ENCODE results near the gene AHCYL1. TPM values are rescaled to one million over a fixed set of nuclear protein-coding genes. Genes with fewer than 3 reads are reported as not detected.

Gene AHCYL1
- total and polyA plus RNA-seq, 10 of the 15 experiments (the other 5 are each of a cell fraction or from before 2014, with no cell fraction given), result 24.7 to 73.6 (median 46.8) TPM

DNA sequence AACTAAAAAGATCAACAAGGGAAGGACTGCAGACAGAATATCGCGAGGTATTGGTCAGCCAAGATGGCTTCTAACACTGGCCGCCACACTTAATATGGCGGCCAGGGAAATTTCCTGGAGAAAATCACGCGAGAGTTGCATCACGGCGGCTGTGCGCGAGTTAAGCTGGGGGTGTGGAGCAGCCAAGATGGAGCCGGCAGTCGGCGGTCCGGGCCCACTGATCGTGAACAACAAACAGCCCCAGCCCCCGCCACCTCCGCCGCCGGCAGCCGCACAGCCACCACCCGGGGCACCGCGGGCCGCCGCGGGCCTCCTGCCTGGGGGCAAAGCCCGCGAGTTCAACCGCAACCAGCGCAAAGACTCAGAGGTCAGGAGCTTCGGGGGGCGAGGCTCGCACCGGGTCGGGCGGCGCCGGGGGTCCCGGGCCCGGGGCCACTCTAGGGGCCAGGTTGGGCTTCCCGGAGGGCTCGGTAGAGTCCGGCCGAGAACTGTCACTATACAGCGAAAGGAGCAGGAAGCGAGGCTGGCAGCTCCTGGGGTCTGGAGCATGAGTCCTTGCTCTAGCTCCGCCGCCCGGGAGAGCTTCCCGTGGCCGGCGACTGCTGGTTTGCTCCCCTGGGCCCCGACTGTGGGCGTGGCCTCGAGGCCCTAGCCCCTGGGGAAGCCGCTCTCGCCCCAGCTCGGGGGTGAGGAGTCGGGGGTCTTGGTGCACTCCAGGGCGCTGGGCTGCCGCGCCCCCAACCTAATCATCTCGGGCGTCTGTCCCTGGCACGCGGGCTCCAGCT, 50.1 kb downstream of the AHCYL1 start, which contains the start of gene STRIP1 (continued):
- TF ChIP-seq ZNF592 (IDR thresholded peaks at IDR 0.05) (peak; percentile 100), ATF7 (IDR thresholded peaks at IDR 0.05; ENCODE audit: low read depth) (peak; percentile 56; the same call in 1 of the 2 replicates), STAT1 (conservative IDR thresholded peaks at IDR 0.05) (no peak), CBFB (IDR thresholded peaks at IDR 0.05; ENCODE audit: low read depth) (peak; percentile 98), KLF5 (IDR thresholded peaks at IDR 0.05; ENCODE audit: partially characterized antibody) (peak; percentile 96), DPF2 (IDR thresholded peaks at IDR 0.05) (0 out of 2 replicates have a peak, but pooled peaks have one; percentile 34), PAX8 (IDR thresholded peaks at IDR 0.05) (no peak), CTCF (IDR thresholded peaks at IDR 0.05 in 2 of 3, conservative IDR thresholded peaks at IDR 0.05 in 1 of 3; ENCODE audit: control insufficient read depth in 2 of 3, extremely low read depth in 1 of 3, insufficient read depth in 1 of 3, low read depth in 3 of 3, low read length in 3 of 3) (no peak), MXI1 (IDR thresholded peaks at IDR 0.05; ENCODE audit: low read depth, low read length) (peak; percentile 91; the same call in 1 of the 2 replicates), ZNF207 (IDR thresholded peaks at IDR 0.05; ENCODE audit: borderline replicate concordance) (peak; percentile 78; the same call in 1 of the 2 replicates), BRCA1 (IDR thresholded peaks at IDR 0.05; ENCODE audit: low read depth, low read length) (peak; percentile 95), ZBED1 (IDR thresholded peaks at IDR 0.05; ENCODE audit: borderline replicate concordance) (no peak), NR2C1 (IDR thresholded peaks at IDR 0.05) (peak; percentile 93), POLR2A (IDR thresholded peaks at IDR 0.05; ENCODE audit: low read depth, low read length) (peak; percentile 86)
- TF ChIP-seq, protein P1, sequence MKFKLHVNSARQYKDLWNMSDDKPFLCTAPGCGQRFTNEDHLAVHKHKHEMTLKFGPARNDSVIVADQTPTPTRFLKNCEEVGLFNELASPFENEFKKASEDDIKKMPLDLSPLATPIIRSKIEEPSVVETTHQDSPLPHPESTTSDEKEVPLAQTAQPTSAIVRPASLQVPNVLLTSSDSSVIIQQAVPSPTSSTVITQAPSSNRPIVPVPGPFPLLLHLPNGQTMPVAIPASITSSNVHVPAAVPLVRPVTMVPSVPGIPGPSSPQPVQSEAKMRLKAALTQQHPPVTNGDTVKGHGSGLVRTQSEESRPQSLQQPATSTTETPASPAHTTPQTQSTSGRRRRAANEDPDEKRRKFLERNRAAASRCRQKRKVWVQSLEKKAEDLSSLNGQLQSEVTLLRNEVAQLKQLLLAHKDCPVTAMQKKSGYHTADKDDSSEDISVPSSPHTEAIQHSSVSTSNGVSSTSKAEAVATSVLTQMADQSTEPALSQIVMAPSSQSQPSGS (IDR thresholded peaks at IDR 0.05; ENCODE audit: low read length), result peak; percentile 89
- TF ChIP-seq, protein P2, sequence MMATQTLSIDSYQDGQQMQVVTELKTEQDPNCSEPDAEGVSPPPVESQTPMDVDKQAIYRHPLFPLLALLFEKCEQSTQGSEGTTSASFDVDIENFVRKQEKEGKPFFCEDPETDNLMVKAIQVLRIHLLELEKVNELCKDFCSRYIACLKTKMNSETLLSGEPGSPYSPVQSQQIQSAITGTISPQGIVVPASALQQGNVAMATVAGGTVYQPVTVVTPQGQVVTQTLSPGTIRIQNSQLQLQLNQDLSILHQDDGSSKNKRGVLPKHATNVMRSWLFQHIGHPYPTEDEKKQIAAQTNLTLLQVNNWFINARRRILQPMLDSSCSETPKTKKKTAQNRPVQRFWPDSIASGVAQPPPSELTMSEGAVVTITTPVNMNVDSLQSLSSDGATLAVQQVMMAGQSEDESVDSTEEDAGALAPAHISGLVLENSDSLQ (IDR thresholded peaks at IDR 0.05), result peak; percentile 73
- TF ChIP-seq, protein P3, sequence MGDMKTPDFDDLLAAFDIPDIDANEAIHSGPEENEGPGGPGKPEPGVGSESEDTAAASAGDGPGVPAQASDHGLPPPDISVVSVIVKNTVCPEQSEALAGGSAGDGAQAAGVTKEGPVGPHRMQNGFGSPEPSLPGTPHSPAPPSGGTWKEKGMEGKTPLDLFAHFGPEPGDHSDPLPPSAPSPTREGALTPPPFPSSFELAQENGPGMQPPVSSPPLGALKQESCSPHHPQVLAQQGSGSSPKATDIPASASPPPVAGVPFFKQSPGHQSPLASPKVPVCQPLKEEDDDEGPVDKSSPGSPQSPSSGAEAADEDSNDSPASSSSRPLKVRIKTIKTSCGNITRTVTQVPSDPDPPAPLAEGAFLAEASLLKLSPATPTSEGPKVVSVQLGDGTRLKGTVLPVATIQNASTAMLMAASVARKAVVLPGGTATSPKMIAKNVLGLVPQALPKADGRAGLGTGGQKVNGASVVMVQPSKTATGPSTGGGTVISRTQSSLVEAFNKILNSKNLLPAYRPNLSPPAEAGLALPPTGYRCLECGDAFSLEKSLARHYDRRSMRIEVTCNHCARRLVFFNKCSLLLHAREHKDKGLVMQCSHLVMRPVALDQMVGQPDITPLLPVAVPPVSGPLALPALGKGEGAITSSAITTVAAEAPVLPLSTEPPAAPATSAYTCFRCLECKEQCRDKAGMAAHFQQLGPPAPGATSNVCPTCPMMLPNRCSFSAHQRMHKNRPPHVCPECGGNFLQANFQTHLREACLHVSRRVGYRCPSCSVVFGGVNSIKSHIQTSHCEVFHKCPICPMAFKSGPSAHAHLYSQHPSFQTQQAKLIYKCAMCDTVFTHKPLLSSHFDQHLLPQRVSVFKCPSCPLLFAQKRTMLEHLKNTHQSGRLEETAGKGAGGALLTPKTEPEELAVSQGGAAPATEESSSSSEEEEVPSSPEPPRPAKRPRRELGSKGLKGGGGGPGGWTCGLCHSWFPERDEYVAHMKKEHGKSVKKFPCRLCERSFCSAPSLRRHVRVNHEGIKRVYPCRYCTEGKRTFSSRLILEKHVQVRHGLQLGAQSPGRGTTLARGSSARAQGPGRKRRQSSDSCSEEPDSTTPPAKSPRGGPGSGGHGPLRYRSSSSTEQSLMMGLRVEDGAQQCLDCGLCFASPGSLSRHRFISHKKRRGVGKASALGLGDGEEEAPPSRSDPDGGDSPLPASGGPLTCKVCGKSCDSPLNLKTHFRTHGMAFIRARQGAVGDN (IDR thresholded peaks at IDR 0.05), result 0 out of 2 replicates have a peak, but pooled peaks have one; percentile 31

Measured in GM12878 (cell line).